Hepatocyte (in vitro differentiated cells): ENCODE data around the gene ARHGDIG. TPM values are rescaled to one million over a fixed set of nuclear protein-coding genes. Genes with fewer than 3 reads are reported as not detected.

Source experiments
- DNase-seq: peaks from one replicate; pipeline ENCODE4 v3.0.0-alpha.2; 2016; ENCODE audit warnings: low spot score
- H2AFZ ChIP-seq: fragments of 200-600 bp; sonication (generic); 2 replicates; pipeline ENCODE4 v1.6.0; 2016; ENCODE audit warnings: antibody characterized with exemption, mild to moderate bottlenecking
- H3K27ac ChIP-seq: fragments of 200-600 bp; sonication (generic); 2 replicates; pipeline ENCODE4 v1.5.1; 2016; ENCODE audit warnings: mild to moderate bottlenecking
- H3K27me3 ChIP-seq: fragments of 200-600 bp; sonication (generic); 2 replicates; pipeline ENCODE4 v1.6.1; 2016
- H3K36me3 ChIP-seq: fragments of 200-600 bp; sonication (generic); replicated peaks from 2 replicates; pipeline ENCODE4 v1.5.1; 2016; ENCODE audit warnings: low read depth; ENCODE audit not compliant: insufficient read depth
- H3K4me1 ChIP-seq: fragments of 200-600 bp; sonication (generic); 2 replicates; pipeline ENCODE4 v1.5.1; 2016; ENCODE audit warnings: mild to moderate bottlenecking, moderate library complexity; ENCODE audit not compliant: insufficient read depth
- H3K4me2 ChIP-seq: fragments of 200-600 bp; sonication (generic); 2 replicates; pipeline ENCODE4 v1.6.0; 2016
- H3K4me3 ChIP-seq: fragments of 200-600 bp; sonication (generic); 2 replicates; pipeline ENCODE4 v1.5.1; 2016; ENCODE audit warnings: mild to moderate bottlenecking
- H3K79me2 ChIP-seq: fragments of 200-600 bp; sonication (generic); 2 replicates; pipeline ENCODE4 v1.6.0; 2017; ENCODE audit warnings: mild to moderate bottlenecking
- H3K9me2 ChIP-seq: fragments of 200-600 bp; sonication (generic); replicated peaks from 2 replicates; pipeline ENCODE4 v1.6.0; 2017; ENCODE audit warnings: mild to moderate bottlenecking; ENCODE audit not compliant: insufficient read depth
- H3K9me3 ChIP-seq: fragments of 200-600 bp; sonication (generic); 2 replicates; pipeline ENCODE4 v1.5.1; 2016; ENCODE audit warnings: low read depth, mild to moderate bottlenecking
- H4K20me1 ChIP-seq: fragments of 200-600 bp; sonication (generic); 2 replicates; pipeline ENCODE4 v1.6.0; 2016; ENCODE audit warnings: mild to moderate bottlenecking; ENCODE audit not compliant: insufficient read depth, poor library complexity, severe bottlenecking
- EZH2 ChIP-seq: fragments of 200-600 bp; sonication (generic); IDR thresholded peaks from 2 replicates; pipeline ENCODE4 v1.6.1; 2016; ENCODE audit warnings: antibody characterized with exemption, mild to moderate bottlenecking, borderline replicate concordance
- EZH2phosphoT487 ChIP-seq: fragments of 200-600 bp; sonication (generic); IDR thresholded peaks from one replicate; pipeline ENCODE4 v1.6.1; 2018; ENCODE audit warnings: antibody characterized with exemption, mild to moderate bottlenecking, low read depth, moderate library complexity; ENCODE audit not compliant: unreplicated experiment, severe bottlenecking
- WGBS: methylation state at CpG from one replicate; pipeline ENCODE4 v1.1.6; 2016; ENCODE audit warnings: low lambda C conversion rate; ENCODE audit errors: missing lambda C conversion rate; 5-methylcytosine and 5-hydroxymethylcytosine counted together
- polyA plus RNA-seq: library from polyadenylated mRNA; unstranded; fragments of >200 nt; fragmentation: Nextera tagmentation; extraction: Ambion mirVana; gene quantifications from 2 replicates; pipeline ENCODE4 v1.2.1, GENCODE V29; 2016
- total RNA-seq: library from RNA; depleted of rRNA; stranded (reverse); fragments of >200 nt; gene quantifications from 2 replicates; pipeline ENCODE4 v1.2.3, GENCODE V29; 2014
- TF ChIP-seq, protein P1 (sequence below): fragments of 200-600 bp; sonication (generic); IDR thresholded peaks from 2 replicates; pipeline ENCODE4 v1.5.1; 2016; ENCODE audit warnings: antibody characterized with exemption, mild to moderate bottlenecking; ENCODE audit not compliant: poor library complexity

ARHGDIG gene
- total and polyA plus RNA-seq, 2 experiments from 2014 or later = 1.1 TPM; not detected in 1

DNA sequence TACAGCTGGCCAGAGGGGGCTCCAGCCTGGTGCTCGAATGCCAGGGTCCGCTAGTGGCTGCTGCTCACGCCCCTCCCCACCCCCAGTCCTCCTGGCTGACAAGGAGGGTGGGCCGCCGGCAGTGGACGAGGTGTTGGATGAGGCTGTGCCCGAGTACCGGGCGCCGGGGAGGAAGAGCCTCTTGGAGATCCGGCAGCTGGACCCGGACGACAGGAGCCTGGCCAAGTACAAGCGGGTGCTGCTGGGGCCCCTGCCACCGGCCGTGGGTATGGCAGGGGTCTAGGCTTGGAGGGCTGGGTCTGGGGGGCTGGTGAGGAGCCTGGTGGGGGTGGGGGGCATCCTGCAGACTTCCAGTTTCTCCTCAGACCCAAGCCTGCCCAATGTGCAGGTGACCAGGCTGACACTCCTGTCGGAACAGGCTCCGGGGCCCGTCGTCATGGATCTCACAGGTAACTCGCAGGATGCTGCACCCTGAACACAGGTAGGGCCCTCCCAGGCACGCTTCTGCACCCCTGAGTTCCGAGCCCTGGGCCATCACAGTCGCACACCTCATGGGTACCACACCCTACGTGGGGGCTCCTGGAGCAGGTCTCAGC lies 1.4 kb downstream of the ARHGDIG start:
- 78% methylated on average over 25 of the region's 25 CpGs for WGBS

DNA sequence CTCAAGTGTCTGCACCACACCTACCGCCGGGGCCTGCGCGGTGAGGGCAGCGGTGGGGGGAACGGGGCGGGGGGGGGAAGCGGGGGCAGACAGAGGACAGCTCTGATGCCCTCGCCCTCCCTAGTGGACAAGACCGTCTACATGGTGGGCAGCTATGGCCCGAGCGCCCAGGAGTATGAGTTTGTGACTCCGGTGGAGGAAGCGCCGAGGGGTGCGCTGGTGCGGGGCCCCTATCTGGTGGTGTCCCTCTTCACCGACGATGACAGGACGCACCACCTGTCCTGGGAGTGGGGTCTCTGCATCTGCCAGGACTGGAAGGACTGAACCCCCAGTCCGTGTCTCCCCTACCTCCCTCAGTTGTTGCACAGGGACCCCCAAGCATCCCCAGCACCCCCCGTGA lies 2.1 kb downstream of the ARHGDIG start:
- no peak for DNase-seq
- H3K27ac ChIP-seq = no peak overlapping the region
- TF ChIP-seq, protein P1, sequence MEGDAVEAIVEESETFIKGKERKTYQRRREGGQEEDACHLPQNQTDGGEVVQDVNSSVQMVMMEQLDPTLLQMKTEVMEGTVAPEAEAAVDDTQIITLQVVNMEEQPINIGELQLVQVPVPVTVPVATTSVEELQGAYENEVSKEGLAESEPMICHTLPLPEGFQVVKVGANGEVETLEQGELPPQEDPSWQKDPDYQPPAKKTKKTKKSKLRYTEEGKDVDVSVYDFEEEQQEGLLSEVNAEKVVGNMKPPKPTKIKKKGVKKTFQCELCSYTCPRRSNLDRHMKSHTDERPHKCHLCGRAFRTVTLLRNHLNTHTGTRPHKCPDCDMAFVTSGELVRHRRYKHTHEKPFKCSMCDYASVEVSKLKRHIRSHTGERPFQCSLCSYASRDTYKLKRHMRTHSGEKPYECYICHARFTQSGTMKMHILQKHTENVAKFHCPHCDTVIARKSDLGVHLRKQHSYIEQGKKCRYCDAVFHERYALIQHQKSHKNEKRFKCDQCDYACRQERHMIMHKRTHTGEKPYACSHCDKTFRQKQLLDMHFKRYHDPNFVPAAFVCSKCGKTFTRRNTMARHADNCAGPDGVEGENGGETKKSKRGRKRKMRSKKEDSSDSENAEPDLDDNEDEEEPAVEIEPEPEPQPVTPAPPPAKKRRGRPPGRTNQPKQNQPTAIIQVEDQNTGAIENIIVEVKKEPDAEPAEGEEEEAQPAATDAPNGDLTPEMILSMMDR = no peak
- TF ChIP-seq EZH2phosphoT487 = no peak
- no peaks in the 10 kb centered on the region for H4K20me1 ChIP-seq
- 92% methylated on average over 8 of the region's 22 CpGs for WGBS
- H3K4me2 ChIP-seq = no peak overlapping the region
- no peaks in the 10 kb centered on the region for H3K79me2 ChIP-seq
- H3K9me2 ChIP-seq = no peaks in the 10 kb centered on the region
- H3K4me3 ChIP-seq = no peak overlapping the region
- no peak overlapping the region for H2AFZ ChIP-seq
- peaks cover 28% of the 10 kb centered on the region for H3K27me3 ChIP-seq
- no peaks in the 10 kb centered on the region for H3K36me3 ChIP-seq
- H3K4me1 ChIP-seq = peaks cover 6% of the 10 kb centered on the region
- H3K9me3 ChIP-seq = no peaks in the 10 kb centered on the region

More for the DNA sequence above, 1.4 kb downstream of the ARHGDIG start:
- Histone ChIP-seq H3K9me2 (no peaks in the 10 kb centered on the region), H3K79me2 (no peaks in the 10 kb centered on the region), H3K4me2 (no peak overlapping the region), H2AFZ (no peak overlapping the region), H3K27ac (no peak overlapping the region), H3K36me3 (no peaks in the 10 kb centered on the region), H3K4me3 (no peak overlapping the region), H4K20me1 (no peaks in the 10 kb centered on the region), H3K27me3 (peaks cover 31% of the 10 kb centered on the region), H3K9me3 (no peaks in the 10 kb centered on the region), H3K4me1 (peaks cover 6% of the 10 kb centered on the region)
- no peak for TF ChIP-seq EZH2
- TF ChIP-seq, protein P1 = no peak
- TF ChIP-seq EZH2phosphoT487 = no peak
- no peak for DNase-seq

DNA sequence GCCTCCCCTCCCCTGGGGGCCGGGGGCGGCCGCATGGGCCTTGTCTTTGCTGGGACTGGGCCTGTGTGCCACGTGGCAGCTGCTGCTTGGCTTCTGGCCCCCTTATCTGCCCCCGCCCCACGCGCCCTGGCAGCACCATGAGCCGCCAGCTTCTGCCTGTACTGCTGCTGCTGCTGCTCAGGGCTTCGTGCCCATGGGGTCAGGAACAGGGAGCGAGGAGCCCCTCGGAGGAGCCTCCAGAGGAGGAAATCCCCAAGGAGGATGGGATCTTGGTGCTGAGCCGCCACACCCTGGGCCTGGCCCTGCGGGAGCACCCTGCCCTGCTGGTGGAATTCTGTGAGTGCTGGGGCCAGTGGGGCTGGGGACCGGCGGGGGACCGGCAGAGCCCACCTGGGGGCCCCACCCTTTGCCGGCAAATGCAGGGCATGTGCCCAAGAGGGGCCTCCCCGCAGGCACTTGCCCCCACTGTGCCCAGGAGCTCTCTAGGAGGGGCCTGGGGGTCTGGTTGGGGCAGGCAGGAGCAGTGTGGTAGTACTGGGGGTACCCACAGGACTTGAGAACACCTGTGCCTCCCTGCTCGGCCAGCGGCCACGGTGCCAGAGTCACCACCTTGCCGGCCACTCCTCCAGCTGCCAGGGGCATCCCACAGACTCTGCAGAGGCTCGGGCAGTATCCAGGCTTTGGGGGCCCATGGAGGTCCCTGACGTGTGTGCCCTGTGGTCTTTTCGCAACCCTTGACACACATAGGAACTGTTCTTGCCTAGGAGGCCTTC lies 2.8 kb downstream of the ARHGDIG start, which contains the start of gene PDIA2:
PDIA2 (plus strand) TSS at position 132 of the 773 bp plus-strand sequence; CDS start at position 138, 6 bp downstream.
- no peak within 1 kb of the TSS for H3K27ac ChIP-seq
- H3K9me2 ChIP-seq = no peaks in the 10 kb centered on the region
- no peak within 1 kb of the TSS for H2AFZ ChIP-seq
- H3K9me3 ChIP-seq = no peaks in the 10 kb centered on the region
- H3K4me1 ChIP-seq = peaks cover 6% of the 10 kb centered on the region
- H3K4me2 ChIP-seq = no peak within 1 kb of the TSS
- H3K79me2 ChIP-seq = no peaks in the 10 kb centered on the region
- WGBS = 87% methylated on average over 24 of the region's 25 CpGs
- H4K20me1 ChIP-seq = no peaks in the 10 kb centered on the region
- no peak for TF ChIP-seq EZH2phosphoT487
- TF ChIP-seq, protein P1 = no peak
- no peak for TF ChIP-seq EZH2
- H3K36me3 ChIP-seq = no peaks in the 10 kb centered on the region
- no peak within 1 kb of the TSS for H3K4me3 ChIP-seq
- H3K27me3 ChIP-seq = peaks cover 28% of the 10 kb centered on the region
- no peak for DNase-seq
